GM18502 (cell line): ENCODE measurements around the gene FBN1.
A peak's percentile ranks its signal among the peaks of the same experiment; 100 is the strongest.

Source experiments
- ATAC-seq: cut with Tn5 transposase; IDR thresholded peaks from one replicate; pipeline ENCODE4 v1.9.1; 2021; ENCODE audit warnings: mild to moderate bottlenecking; ENCODE audit not compliant: unreplicated experiment, poor library complexity

FBN1 gene

DNA sequence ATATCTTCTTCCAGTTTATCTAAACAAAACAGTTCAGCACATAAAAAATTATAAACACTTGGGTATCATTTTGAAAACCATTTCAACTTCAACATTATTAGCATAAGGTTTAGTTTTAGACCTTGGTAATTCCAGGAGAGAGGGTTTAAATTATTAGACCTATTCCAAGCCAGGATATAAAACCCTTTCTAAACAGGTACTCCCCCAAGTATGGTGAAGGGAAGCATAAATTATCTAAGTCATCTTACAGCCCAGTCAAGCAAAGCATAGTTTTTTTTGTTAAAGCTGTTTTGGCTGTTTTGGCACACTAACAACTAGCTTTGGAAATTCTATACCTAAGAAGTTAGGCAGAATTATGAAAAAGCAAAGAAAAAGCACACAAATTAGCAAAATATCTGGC lies 87.3 kb downstream of the FBN1 start:
- ATAC-seq, result no peak

DNA sequence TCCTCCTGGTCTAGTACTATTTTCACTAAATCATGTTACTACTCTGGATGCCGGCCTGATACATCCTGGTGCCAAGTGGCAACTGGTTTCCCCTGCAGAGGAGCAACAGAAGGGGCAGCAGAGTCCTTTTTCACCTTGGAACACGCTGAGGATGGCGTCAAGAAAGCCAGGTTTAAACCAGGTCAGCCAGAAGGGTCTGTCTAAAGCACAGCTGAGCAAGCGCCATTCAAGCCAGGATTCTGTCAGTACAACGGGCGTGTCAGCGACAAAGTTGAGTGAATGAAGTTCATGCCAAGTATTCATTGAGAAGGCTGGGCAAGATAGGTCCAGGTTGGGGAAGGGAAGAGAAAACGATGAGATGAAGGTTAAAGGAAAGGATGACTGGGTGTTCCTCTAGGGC lies 88.2 kb downstream of the FBN1 start:
- no peak for ATAC-seq

GRCh38 chr15:48556159-48556897 lies 89.2 kb downstream of the FBN1 start:
- no peak for ATAC-seq

GRCh38 chr15:48555241-48555881 lies 90.1 kb downstream of the FBN1 start:
- ATAC-seq, result no peak

GRCh38 chr15:48554112-48554511 lies 91.4 kb downstream of the FBN1 start:
- no peak for ATAC-seq

DNA sequence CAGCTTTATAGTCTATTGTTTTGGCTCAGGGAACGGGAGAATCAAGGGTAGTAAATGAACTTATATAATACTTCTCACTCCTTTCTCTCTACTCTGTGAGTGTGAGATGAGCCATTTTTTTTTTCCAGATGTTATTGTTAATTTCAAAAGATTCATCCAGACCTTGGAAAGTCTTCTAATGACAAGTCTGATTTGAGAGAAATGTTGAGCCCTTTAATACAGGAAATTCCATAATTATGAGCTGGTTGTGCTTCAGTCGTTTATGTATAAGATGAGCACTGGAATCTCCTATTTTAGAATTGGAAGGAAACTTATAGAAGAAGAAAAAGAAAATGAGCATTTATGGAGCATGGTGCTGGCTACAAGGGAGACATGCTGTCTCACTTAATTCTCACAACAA lies 92.0 kb downstream of the FBN1 start:
- no peak for ATAC-seq

DNA sequence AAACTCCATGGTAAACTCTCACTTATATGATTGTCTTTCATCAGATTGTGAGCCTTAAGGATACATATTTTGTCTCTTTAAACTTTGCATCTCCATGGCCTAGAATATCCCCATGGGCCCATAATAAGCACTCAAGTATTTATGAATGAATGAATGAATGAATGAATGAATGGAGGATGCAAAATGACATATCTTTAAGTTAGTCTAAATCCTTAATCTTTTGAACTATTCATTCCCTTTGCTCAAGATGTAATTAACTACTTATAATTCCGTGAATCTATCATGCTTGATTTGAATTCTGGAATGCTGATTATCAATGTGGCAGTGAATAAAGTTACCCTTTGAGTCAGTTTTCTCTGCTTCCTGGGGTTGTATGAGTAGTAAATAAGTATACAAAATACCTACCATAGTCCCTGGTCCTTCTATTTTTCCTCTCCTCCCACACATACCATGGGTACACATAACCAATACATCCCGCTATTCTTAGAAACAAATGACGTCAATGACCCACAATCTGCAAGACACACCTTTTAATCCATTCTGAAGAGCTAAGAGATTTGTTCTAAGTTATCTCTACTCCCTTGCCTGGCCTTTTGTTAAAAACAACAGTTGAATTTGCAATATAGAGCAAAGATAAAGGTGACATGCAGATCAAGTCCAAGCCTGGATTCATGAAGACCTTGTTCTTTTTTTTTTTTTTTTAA lies 94.5 kb downstream of the FBN1 start:
- ATAC-seq, result no peak

- ATAC-seq, result no peak
Measured at GRCh38 chr15:48548455-48548854, 97.1 kb downstream of the FBN1 start.

DNA sequence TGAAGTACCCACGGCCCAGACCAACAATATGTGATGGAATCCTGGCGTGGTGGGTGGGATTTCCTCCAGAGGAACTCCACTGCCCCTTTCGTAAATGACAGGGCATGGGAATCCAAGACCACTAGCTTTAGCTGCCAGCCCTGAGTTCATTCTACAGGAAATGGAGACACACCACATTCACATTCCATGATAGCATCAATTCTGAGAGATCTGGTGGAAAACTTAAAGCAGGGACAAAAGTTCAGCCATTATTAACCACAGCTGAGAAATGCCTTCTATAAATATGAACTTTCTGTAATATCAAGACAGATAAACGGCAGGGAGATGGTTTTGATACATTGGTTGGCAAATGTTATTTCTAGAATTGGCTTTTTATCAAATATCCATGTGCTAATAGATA lies 98.2 kb downstream of the FBN1 start:
- ATAC-seq, result no peak

GRCh38 chr15:48546296-48546695 lies 99.2 kb downstream of the FBN1 start:
- no peak for ATAC-seq

DNA sequence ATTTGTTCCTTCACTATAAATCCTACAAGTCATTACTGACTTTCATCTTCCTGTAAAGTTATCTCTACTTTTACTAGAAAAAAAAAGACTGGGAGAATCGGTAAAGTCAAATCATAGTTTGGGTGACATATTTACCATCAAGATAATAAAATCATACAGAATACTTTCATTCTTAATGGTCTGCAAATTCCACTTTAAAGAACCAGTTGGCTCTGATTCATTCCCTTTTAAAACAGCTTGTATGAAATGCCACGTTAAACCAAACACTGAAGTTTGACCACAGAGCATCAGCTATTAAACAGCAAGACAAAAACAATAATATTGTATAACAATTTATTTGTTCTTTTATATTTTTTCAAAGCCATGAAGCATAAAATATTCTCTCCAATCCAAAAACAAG lies 100.7 kb downstream of the FBN1 start:
- no peak for ATAC-seq

DNA sequence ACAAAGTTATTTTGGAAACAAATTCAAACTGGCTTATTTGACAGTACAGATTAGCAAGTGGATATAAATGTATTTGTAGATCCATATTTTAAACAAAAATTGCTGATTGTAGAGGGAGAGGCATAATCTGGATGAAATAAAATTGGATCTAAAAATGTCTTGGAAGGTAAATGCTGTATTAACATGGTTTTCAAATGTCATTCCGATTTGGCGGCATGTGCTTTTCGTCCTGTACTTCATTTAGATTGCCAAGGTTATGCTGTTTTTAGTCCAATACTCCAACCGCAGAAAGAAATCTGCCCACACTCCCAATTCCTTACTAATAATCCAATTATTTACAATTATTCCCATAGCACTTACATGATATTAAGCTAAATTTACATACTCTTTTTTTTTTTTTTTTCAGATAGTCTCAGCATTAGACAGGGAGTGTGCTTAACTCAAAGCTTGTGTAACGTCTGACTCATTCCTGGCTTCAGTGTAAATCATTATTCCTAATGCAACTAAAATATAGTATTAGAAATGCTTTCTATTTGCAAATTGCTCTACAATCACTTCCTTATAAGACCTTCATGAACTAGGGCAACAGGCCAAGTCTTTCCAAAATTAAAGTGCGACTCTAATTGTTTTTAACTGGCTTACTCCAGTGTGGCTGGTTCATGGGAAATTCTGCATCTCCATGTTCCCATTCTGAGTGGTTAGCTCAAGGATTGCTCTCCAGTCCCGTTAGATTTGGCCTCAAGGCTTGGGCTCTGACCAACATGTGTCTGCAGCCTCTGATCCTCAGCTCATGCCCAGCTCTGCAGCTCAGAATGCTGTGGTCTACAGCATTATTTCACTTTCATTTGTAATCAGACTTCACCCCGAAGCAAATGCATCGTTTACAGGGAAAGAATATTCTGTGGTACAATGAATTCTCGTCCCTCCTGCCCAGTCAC lies 103.9 kb downstream of the FBN1 start:
- ATAC-seq, result peak; percentile 77

DNA sequence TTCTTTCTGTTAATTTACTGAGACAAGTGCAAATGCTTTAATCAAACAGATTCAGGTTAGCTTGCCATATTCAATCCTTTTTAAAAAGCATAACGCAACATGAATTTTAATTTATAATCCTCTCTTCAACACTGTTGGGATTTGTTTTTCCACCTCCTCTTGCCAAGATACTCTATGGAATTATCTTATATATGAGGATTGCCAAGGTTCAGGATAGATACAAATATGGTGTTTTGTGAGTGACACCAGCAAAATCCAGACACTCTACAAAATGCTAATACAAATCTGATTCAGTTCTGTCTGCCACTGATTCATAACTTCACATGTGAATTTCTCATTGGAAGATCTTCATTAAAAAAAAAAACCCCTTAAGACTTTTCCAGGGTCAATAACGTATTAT lies 104.8 kb downstream of the FBN1 start:
- ATAC-seq, result no peak

DNA sequence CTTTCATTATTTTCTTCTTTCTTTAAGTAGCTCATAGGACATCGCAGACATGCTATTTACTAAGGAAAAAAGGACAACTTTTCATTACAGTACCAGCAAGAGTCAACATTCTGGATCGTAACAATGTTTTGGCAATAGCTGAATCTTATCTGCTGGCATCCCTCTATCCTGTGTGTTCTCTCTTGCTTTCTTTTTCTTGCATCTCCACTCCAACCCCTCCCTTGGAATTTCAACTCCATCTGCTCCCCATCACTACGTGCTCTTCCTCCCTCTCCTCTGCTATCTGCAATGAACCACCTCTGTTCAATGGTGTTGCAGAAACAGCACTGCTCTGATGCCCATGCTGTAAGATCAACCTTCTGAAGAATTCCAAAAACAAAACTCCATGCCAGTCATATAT lies 106.6 kb downstream of the FBN1 start:
- no peak for ATAC-seq

GRCh38 chr15:48537271-48538113 lies 108.0 kb downstream of the FBN1 start:
- no peak for ATAC-seq

- no peak for ATAC-seq
Measured at GRCh38 chr15:48536681-48537091, 108.8 kb downstream of the FBN1 start.

GRCh38 chr15:48533982-48534381 lies 111.5 kb downstream of the FBN1 start:
- no peak for ATAC-seq

- ATAC-seq, result no peak
Measured at GRCh38 chr15:48532946-48533345, 112.6 kb downstream of the FBN1 start.

GRCh38 chr15:48530528-48530927 lies 115.0 kb downstream of the FBN1 start:
- ATAC-seq, result no peak

GRCh38 chr15:48528921-48529320 lies 116.6 kb downstream of the FBN1 start:
- no peak for ATAC-seq
